ENCODE measurements around the gene ERGIC3. TPM values are rescaled to one million over a fixed set of nuclear protein-coding genes. Genes with fewer than 3 reads are reported as not detected.

Gene ERGIC3
- total RNA-seq, 1 experiment from 2014 or later = 341 TPM

- CTCF ChIA-PET = no interaction called here
- BruUV-seq (replicated peaks) = no TSS peak
- intact Hi-C loops (cut with micrococcal nuclease; ENCODE audit: unreplicated experiment) = no loop called here
Observed at GRCh38 chr20:35529552-35529951, 12.3 kb upstream of the ERGIC3 start, which contains the start of gene C20orf173. Gene C20orf173 (minus strand): TSS chr20:35529652. CDS start chr20:35529373, 279 bp downstream.

DNA sequence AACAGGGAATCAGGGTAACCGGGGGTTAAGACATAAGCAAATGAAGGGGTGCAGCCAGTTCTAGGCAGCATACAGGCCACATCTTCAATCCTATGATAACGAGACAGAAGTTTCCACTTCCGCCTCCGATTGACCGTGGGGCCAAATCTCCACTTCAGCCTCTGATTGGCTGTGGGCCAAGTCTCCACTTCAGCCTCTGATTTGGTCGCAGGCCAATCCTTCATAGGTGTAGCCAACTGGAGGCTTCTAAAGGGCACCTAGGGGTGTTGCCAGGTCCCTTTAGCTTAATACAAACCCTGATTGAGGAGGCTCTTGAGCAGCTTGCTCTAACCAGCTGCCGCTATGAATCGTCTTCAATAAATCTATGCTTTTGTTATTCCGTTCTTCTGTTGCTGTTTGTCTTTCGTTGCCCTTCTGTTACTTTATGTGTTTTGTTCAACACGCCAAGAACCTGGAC lies 2.1 kb upstream of the ERGIC3 start:
- no peak for DNase-seq
- Histone ChIP-seq H3K79me2 (ENCODE audit: low read depth) (peaks cover 17% of the 10 kb centered on the region), H3F3A (ENCODE audit: insufficient read depth, low read depth) (peaks cover 10% of the 10 kb centered on the region; the same call in 1 of the 2 replicates), H3K4me3 (no peak overlapping the region), H3K27ac (no peak overlapping the region), H3K36me3 (ENCODE audit: low read depth) (peaks cover 10% of the 10 kb centered on the region), H3K9me2 (ENCODE audit: insufficient read depth) (no peaks in the 10 kb centered on the region), H2AFZ (no peak overlapping the region), H3K4me1 (replicated peaks; ENCODE audit: insufficient read depth) (peaks cover 7% of the 10 kb centered on the region), H3K9me3 (ENCODE audit: insufficient read depth, low read depth) (no peaks in the 10 kb centered on the region), H3K4me2 (no peak overlapping the region), H3K27me3 (ENCODE audit: insufficient read depth, low read depth) (no peaks in the 10 kb centered on the region), H4K20me1 (ENCODE audit: insufficient read depth) (no peaks in the 10 kb centered on the region)
- intact Hi-C loops (cut with micrococcal nuclease; ENCODE audit: unreplicated experiment) = no loop called here
- ChIA-PET CTCF (no interaction called here), POLR2A (ENCODE audit: unreplicated experiment) (interaction anchor here (0.6 kb wide), 2 partner anchors 33 to 246 kb away, joined by 4 read pairs; no protein-coding TSS in a partner anchor)
- BruUV-seq (replicated peaks) = no TSS peak
- TF ChIP-seq, protein P1, sequence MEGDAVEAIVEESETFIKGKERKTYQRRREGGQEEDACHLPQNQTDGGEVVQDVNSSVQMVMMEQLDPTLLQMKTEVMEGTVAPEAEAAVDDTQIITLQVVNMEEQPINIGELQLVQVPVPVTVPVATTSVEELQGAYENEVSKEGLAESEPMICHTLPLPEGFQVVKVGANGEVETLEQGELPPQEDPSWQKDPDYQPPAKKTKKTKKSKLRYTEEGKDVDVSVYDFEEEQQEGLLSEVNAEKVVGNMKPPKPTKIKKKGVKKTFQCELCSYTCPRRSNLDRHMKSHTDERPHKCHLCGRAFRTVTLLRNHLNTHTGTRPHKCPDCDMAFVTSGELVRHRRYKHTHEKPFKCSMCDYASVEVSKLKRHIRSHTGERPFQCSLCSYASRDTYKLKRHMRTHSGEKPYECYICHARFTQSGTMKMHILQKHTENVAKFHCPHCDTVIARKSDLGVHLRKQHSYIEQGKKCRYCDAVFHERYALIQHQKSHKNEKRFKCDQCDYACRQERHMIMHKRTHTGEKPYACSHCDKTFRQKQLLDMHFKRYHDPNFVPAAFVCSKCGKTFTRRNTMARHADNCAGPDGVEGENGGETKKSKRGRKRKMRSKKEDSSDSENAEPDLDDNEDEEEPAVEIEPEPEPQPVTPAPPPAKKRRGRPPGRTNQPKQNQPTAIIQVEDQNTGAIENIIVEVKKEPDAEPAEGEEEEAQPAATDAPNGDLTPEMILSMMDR (conservative IDR thresholded peaks at IDR 0.05) = no peak
- TF ChIP-seq EZH2 (IDR thresholded peaks at IDR 0.05; ENCODE audit: low read depth) = no peak

More at GRCh38 chr20:35529552-35529951, 12.3 kb upstream of the ERGIC3 start, which contains the start of gene C20orf173:
- Histone ChIP-seq H3K36me3 (ENCODE audit: low read depth) (no peaks in the 10 kb centered on the region), H3K79me2 (ENCODE audit: low read depth) (no peaks in the 10 kb centered on the region), H4K20me1 (ENCODE audit: insufficient read depth) (no peaks in the 10 kb centered on the region), H3K4me1 (replicated peaks; ENCODE audit: insufficient read depth) (no peaks in the 10 kb centered on the region), H3F3A (ENCODE audit: insufficient read depth, low read depth) (no peaks in the 10 kb centered on the region), H3K9me3 (ENCODE audit: insufficient read depth, low read depth) (no peaks in the 10 kb centered on the region), H3K9me2 (ENCODE audit: insufficient read depth) (no peaks in the 10 kb centered on the region), H3K4me2 (no peak within 1 kb of the TSS), H3K27ac (no peak within 1 kb of the TSS), H3K4me3 (no peak within 1 kb of the TSS), H2AFZ (no peak within 1 kb of the TSS), H3K27me3 (ENCODE audit: insufficient read depth, low read depth) (no peaks in the 10 kb centered on the region)
- TF ChIP-seq EZH2 (IDR thresholded peaks at IDR 0.05; ENCODE audit: low read depth) = no peak
- TF ChIP-seq, protein P1 (conservative IDR thresholded peaks at IDR 0.05) = no peak
- POLR2A ChIA-PET (ENCODE audit: unreplicated experiment) = no interaction called here
- DNase-seq = no peak

GRCh38 chr20:35541118-35541782 lies 628 bp upstream of the ERGIC3 start:
- Histone ChIP-seq H3K4me1 (replicated peaks; ENCODE audit: insufficient read depth) (peaks cover 7% of the 10 kb centered on the region), H2AFZ (peak overlapping the region; percentile 29; the same call in 1 of the 2 replicates), H3F3A (ENCODE audit: insufficient read depth, low read depth) (peaks cover 15% of the 10 kb centered on the region; the same call in 1 of the 2 replicates), H3K9me3 (ENCODE audit: insufficient read depth, low read depth) (no peaks in the 10 kb centered on the region), H3K27ac (no peak overlapping the region), H3K9me2 (ENCODE audit: insufficient read depth) (no peaks in the 10 kb centered on the region), H3K4me2 (peak overlapping the region; percentile 90), H3K4me3 (peak overlapping the region; percentile 88), H3K36me3 (ENCODE audit: low read depth) (peaks cover 10% of the 10 kb centered on the region), H3K79me2 (ENCODE audit: low read depth) (peaks cover 17% of the 10 kb centered on the region), H4K20me1 (ENCODE audit: insufficient read depth) (no peaks in the 10 kb centered on the region), H3K27me3 (ENCODE audit: insufficient read depth, low read depth) (no peaks in the 10 kb centered on the region)
- DNase-seq = no peak
- TSS peak; percentile 92 for BruUV-seq (replicated peaks)
- ChIA-PET CTCF (no interaction called here), POLR2A (ENCODE audit: unreplicated experiment) (interaction anchor here (0.6 to 1.1 kb wide), 3 partner anchors 24 to 201 kb away, joined by 3 to 6 read pairs (median 3); partner anchors contain the start of gene RBM39)
- intact Hi-C loops (cut with micrococcal nuclease; ENCODE audit: unreplicated experiment) = no loop called here
- no peak for TF ChIP-seq EZH2 (IDR thresholded peaks at IDR 0.05; ENCODE audit: low read depth)
- TF ChIP-seq, protein P1 (conservative IDR thresholded peaks at IDR 0.05) = no peak

All from PC-9 (cell line).